Right ventricle myocardium inferior (tissue), 1 donor: ENCODE measurements around the gene SIGLEC14. TPM values are rescaled to one million over a fixed set of nuclear protein-coding genes. Genes with fewer than 3 reads are reported as not detected.
"Not testable (repeated sequence)": the region's sequence is repeated elsewhere in the genome, so short reads cannot be mapped to it uniquely, and the experiment has no call there.

Experiments used
- ATAC-seq: fragments of 200-7000 bp; cut with Tn5 transposase; one replicate; pipeline ENCODE4 v1.9.1; 2020; ENCODE audit warnings: mild to moderate bottlenecking, moderate library complexity
- DNase-seq: peaks from one replicate; pipeline ENCODE4 v3.0.0; 2021; ENCODE audit errors: missing footprints
- intact Hi-C: fragments of 100-400 bp; cut with DNase I; formaldehyde crosslinking; loops from one replicate; pipeline ENCODE4 v1.11.0; 2022
- total RNA-seq: library from RNA; stranded (reverse); fragmentation: NEBNext Ultra II Directional; extraction: Animal tissue kit (Norgen Biotek cat#: 25700); gene quantifications from one replicate; pipeline ENCODE4 v1.2.1, GENCODE V29; 2021
- donor health status: DM: no; HTN: yes; CAD: no; lungs with severe emphysema.

The SIGLEC14 gene
- total RNA-seq, 1 donor from 2014 or later: 1.2 TPM

DNA sequence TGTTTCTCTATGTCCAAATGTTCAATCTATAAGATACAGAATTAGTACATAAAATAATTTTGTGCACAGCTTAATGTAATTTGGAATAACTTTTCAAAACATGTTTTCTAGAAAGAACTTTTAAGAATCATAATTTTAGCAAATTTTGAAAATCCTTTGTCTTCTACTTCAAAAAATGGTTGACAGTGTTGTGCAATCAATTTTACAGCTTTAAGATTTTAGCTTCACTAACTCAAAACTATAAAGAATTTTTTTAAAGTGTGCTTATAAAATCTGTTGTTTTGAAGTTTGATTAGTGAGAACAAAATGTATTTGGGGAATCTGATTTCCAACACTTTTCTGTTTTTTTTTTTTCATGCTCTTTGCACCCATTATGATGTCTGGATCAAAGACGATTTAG lies 33.8 kb upstream of the SIGLEC14 start:
- intact Hi-C loops: no loop called here
- DNase-seq (no peak), ATAC-seq (no peak)

DNA sequence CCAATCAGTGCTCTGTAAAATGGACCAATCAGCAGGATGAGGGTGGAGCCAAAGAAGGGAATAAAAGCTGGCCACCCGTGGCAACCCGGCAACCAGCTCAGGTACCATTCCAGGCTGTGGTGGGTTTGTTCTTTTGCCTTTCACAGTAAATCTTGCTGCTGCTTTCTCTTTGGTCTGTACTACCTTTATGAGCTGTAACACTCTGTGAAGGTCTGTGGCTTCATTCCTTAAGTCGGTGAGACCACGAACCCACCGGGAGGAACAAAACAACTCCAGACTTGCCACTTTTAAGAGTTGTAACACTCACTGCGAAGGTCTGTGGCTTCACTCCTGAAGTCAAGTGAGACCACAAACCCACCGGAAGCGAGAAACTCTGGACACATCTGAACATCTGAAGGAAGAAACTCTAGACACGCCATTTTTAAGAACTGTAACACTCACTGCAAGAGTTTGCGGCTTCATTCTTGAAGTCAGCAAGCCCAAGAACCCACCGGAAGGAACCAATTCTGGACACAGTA lies 30.0 kb upstream of the SIGLEC14 start:
- DNase-seq (no peak), ATAC-seq (no peak)

DNA sequence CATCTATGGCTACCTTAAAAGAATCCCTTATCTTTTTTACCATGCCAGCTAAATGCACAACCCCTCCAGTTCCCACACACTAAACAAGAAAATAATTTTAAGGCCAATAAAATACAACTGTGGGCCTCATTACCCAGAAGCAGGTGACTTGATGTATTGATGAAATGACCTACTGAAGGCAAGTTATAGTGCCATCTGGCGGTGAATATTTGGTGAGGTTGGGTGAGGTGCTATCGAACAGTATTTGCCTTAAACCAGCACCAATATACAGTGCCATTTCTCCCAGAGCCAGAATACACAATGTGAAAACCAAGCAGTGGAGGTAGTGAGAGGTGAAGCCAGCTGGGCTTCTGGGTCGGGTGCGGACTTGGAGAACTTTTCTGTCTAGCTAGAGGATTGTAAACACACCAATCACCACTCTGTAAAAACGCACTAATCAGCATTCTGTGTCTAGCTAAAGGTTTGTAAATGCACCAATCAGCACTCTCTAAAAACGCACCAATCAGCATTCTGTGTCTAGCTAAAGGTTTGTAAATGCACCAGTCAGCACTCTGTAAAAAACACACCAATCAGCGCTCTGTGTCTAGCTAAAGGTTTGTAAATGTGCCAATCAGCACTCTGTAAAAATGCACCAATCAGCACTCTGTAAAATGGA lies 29.4 kb upstream of the SIGLEC14 start:
- DNase-seq, intact Hi-C loops, ATAC-seq: not testable (repeated sequence)

More for the DNA sequence above, 30.0 kb upstream of the SIGLEC14 start:
- intact Hi-C loops: no loop called here

DNA sequence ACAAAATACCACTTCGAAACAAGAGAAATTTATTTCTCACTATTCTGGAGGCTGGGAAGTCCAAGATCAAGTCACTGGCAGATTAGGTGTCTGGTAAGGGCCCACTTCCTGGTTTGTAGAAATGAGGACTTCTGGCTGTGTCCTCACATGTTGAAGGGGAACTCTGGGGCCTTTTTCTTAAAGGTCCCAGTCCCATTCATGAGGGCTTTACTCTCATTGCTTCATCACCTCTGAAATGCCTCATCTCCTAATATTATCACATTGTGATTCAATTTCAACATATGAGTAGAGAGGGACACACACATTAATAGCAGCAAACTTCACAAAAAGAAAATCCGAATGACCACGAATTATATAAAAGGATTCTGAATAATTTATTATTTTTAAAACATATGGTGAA lies 21.6 kb upstream of the SIGLEC14 start:
- intact Hi-C loops: no loop called here
- DNase-seq (no peak), ATAC-seq (no peak)

DNA sequence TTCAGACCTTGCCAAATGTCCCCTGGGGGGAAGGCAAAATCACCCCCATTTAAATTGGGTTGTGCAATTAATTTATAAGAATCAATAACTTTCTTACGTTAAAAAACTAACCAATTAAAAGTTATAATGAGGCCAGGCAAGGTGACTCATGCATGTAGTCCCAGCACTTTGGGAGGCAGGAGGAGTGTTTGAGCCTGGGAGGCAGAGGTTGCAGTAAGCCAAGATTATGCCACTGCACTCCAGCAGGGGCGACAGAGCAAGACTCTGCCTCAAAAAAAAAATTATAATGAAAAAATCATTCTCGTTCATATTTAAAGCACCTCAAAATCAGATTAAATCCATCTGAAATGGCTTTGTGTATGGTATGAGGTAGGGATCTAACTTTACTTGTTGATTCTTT lies 18.4 kb upstream of the SIGLEC14 start:
- DNase-seq (no peak), ATAC-seq (no peak)
- intact Hi-C loops: no loop called here

DNA sequence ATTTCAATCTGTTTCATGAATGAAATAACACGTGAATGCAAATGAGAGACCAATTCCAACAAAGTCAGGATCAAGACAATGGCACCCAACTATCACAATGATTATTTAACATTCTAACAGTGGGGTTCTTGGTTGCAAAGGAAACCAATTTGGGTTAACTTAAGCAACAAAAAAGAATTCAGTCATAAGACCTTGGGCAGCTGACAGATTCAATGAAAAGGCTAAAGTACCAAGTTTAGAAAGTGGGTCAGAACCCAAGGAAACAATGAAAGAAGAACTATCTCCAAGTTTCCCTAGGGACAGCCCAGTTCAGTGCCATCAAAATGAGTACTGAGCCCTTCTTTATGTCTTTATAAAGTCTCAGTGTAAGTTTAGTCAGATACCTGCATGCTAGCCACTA lies 17.5 kb upstream of the SIGLEC14 start:
- intact Hi-C loops: no loop called here
- DNase-seq: no peak
- ATAC-seq: no peak

DNA sequence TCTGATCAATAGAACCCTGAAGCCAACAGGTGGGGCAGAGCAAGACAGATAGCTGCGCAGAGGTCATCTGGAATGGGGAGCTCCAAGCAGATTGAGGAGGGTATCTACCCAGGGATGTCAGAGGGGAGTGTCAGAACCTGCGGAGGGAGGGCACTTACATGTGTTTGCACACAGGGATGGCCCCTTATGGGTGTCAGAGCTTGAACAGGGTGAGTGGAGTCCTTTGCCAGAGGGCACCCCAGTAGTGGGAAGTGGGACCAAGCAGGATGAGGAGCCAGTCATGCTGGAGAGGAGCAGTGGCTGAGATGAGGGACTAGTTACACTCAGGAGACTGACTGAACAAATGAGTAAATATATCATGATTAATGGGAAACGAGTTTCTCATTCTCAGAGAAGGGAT lies 17.0 kb upstream of the SIGLEC14 start:
- ATAC-seq: no peak
- intact Hi-C loops: no loop called here
- no peak for DNase-seq

DNA sequence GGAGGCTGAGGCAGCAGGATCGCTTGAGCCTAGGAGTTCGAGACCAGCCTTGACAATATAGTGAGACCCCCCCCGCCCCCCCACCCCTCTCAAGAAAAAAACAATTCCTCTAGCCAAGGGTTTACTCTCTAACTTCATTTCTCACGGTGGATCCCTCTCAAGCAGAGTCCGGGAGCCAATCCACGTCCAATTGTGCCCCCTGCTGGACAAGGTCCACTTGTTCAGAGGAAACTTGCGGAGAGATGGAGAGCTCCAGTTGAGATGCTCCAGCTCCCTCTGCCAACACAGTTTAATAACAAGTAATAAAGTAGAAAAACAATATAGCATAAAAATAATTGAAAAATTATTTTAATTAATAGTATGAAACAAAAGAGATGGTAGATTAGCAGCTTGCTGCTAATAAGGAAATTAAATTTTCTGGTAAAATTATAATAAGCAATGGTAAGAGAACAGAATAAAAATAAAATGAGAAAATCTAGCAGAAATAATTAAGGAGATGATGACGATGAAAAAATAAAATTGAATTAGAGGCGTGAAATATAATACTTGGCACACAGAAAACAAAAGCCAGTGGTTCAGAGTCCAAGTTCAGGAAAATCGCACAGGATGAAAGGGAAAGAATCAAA lies 14.5 kb upstream of the SIGLEC14 start:
- intact Hi-C loops: no loop called here
- DNase-seq: no peak

DNA sequence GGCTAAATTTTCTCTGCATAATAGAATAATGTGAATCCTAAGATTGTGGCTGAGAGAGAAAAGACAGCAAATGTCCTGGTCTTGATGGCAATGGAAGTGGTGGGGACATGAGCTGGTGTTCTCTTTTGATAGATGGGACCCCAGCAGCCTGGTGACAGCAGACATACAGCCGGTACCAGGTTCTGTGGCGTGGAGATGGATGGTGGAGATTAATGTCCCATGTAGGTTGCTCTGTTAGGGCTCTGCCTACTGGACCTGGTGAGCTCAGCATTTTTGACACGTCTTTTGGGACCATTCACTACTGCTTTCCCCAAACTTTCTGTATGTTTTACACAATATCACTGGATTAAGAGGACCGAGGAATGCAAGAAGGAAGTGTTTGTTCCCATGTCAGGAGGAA lies 8.2 kb upstream of the SIGLEC14 start:
- DNase-seq (no peak), ATAC-seq (no peak)
- intact Hi-C loops: loop anchor here (5.0 kb wide), 1 partner anchor 182 kb away; no protein-coding TSS in a partner anchor

More for the DNA sequence above, 14.5 kb upstream of the SIGLEC14 start:
- ATAC-seq: no peak

DNA sequence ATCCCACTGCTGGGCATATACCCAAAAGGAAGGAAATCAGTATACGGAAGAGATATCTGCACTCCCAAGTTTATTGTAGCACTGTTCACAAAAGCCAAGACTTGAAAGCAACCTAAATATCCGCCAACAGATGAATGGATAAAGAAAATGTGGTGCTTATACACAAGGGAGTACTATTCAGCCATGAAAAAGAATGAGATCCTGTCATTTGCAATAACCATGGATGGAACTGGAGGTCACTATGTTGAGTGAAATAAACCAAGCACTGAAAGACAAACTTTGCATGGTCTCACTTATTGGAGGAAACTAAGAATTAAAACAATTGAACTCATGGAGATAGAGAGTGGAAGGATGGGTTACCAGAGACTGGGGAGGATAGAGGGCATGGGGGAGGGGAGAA lies 6.5 kb upstream of the SIGLEC14 start:
- intact Hi-C loops: no loop called here

DNA sequence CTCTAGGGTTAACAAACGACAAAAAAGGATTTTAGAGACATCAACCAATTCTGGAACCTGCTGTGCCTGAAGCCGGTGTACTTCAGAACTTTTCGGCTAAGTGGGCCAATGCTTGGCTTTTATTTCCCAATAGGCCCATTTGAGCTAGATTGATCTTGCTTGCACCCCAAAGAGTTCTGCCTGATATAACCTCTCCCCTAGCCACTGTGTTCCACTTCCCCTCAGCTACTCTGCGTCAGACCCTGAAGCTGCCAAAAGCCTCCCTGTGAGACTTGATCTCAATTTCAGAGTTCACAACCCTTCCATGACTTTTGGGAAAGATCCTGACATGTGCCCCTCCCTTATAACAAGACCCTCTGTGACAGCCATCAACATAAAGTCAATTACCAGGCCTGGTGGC lies 5.6 kb upstream of the SIGLEC14 start:
- ATAC-seq (no peak), DNase-seq (no peak)
- intact Hi-C loops: no loop called here

More for the DNA sequence above, 6.5 kb upstream of the SIGLEC14 start:
- ATAC-seq (no peak), DNase-seq (no peak)

DNA sequence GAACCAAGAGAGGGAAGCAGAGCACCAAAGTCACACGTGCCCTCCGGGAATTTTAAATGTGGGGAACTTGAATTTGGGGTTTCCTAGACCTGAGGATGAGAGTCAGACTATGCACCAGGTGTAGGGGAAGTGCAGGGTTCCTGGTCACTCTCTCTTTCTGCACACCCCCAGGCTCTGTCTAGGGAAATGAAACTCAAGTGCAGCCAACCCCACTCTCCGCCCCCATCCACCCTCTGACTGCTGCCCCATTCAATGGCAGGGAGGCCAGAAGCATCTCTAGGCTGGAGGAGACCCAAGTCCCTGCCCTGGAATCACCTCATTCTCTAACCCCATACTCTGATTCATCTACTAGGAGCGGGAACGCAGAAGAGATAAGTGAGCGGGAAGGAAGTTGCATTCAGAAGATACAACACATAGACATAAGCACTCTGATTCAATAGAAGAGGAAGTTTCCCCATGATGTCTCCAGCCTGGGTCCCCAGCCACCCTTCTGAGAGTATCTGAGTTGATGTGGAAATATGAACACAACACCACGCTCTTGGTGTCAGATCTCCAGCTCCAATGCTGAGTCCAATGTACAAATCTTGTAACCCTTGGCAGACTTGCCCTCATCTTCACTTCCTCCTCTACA lies 4.7 kb upstream of the SIGLEC14 start:
- DNase-seq (no peak), ATAC-seq (peak; percentile 42)
- intact Hi-C loops: no loop called here

DNA sequence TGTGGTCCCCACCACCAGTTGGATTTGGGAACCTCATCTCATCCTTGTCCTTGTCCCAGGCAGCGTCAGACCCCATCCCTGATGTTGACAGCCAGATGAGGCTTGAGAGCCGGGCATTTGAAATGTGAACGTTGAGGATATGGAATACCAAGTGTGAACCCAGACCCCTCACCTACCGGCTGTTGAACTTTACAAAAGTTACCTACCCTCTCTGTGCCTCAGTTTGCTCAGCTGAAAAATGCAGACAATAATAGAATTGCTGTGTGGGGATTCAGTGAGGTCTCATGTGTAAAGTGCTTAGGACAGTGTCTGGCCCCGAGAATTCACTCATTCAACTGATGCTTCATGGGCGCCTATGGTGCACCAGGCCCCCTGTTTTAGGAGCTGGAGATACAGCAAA lies 693 bp upstream of the SIGLEC14 start:
- intact Hi-C loops: no loop called here
- DNase-seq (no peak), ATAC-seq (no peak)

DNA sequence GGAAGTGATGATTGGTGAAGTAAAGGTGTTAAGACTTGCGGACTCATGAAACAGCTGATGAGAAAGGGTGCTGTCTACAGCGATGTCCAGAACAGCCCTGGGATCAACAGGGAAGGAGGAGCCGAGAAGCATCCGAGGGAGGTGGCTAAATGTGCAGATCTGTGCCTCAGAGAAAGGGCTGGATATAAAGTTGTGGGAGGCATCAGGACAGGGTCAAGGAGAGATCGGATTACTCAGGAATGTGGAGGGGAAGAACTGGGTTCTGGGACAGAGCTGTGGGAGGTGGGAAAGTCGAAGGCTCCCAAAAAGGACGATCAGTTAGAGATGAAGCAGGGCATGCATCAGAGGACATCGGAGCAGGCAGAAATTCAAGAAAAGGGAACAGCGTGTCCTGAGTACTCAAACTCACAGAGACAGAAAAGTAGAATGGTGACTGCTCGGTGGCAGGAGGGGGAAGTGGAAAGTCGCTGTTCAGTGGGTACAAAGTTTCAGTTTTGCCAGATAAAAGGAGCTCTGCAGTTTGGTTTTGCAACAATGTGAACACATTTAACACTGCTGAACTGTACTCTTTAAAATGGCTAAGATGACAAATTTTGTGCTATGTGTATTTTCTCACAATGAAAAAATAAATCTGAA lies 1.9 kb downstream of the SIGLEC14 start:
- no peak for DNase-seq
- ATAC-seq: no peak
- intact Hi-C loops: no loop called here

DNA sequence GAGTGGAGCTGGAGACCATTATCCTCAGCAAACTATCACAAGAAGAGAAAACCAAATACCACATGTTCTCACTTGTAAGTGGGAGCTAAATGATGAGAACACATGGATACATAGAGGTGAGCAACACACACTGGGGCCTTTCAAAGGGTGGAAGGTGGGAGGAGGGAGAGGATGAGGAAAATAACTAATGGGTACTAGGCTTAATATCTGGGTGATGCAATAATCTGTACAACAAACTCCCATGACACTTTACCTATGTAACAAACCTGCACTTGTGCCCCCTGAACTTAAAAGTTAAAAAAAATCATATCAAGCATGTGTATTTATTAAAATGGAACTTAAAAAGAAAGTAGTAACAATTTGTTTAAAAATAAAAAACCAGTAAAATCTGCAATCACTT lies 5.0 kb downstream of the SIGLEC14 start:
- no peak for DNase-seq
- ATAC-seq: no peak
- intact Hi-C loops: no loop called here

DNA sequence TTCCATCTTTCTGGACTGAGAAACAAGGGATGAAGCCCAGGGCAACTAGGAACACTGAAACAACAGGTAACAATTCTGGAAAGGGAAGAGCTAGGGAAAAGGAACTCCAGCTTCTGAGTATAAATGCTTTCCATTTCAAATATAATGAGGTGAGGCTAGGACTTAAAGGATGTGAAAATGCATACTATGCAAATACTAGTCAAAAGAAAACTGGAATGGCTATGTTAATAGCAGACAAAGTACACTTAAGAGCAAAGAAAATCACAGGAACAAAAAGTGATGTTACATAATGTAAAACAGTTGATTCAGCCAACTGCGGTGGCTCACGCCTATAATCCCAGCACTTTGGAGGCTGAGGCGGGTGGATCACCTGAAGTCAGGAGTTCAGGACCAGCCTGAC lies 6.2 kb downstream of the SIGLEC14 start:
- intact Hi-C loops: no loop called here
- ATAC-seq (no peak), DNase-seq (no peak)

DNA sequence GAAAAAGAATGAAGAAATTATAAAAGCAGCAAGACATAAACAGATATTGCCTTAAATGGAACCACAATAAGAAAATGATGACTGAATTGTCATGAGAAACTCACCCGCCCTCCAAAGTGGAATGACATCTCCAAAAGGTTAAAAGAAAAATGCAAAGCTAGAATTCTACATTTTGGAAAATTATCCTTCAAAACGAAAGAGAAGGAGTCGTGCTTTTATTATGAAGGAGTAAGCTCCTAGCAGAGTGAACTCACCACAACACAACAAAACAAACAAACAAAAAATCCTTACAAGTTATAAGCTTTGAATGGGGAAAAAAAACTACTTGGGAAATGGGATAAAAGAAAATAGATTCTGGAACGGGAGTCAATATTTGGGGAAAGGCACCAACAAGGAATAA lies 6.7 kb downstream of the SIGLEC14 start:
- ATAC-seq: no peak
- intact Hi-C loops: no loop called here
- no peak for DNase-seq

DNA sequence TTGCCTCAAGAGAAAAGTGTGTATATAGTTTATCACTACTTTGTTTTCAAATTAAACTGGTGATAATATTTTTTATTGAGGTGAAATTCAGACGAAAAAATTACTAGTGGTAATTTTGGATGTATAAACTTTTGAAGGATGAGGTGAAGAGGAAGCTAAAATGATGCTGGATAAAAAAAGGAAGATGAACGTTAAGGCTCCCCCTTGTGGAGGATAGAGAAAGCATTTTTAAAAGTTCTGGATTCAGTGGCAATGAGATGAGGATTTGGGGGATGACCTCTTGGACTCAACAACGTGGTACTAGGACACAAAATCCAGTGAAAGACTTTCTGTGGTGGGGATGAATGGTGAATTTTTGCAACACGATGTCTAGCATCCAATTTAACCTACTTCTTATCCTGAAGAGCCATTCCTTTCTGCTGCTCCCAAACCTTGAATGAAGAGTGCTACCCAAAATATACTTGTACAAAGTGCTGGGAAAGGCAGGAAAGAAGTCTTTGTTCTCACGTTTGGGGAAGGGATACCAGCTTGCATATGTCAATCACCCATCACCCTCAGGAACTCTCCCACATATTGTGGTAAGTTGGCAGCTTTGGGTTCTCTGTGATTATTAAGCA lies 9.2 kb downstream of the SIGLEC14 start:
- no peak for DNase-seq
- intact Hi-C loops: no loop called here
- no peak for ATAC-seq

DNA sequence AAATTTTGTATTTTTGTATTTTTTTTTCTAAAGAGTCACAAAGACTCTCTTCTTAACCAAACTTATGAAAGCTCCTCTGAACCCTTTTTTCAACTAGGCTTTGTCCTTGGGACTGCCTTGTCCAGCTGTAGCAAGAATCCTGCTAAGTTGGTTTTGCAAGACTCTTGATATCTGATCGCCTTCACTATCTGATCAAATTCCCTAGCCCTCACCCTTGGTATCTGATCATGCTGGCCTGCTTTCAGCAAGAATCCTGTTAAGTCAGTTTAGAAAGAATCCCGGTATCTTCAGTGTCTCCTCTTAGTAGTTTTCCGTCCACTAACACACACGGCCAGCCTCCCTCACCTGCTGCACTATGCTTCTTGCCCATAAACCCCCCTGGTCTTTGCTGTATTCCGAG lies 14.5 kb downstream of the SIGLEC14 start:
- DNase-seq: no peak
- no peak for ATAC-seq
- intact Hi-C loops: no loop called here
